ENCODE results near the gene LAMC2. TPM values are rescaled to one million over a fixed set of nuclear protein-coding genes. Genes with fewer than 3 reads are reported as not detected.

LAMC2 gene
- total and polyA plus RNA-seq, 2 of the 13 experiments (the other 11 are each of a cell fraction or from before 2014, with no cell fraction given) = 0.03 TPM; not detected in 1

DNA sequence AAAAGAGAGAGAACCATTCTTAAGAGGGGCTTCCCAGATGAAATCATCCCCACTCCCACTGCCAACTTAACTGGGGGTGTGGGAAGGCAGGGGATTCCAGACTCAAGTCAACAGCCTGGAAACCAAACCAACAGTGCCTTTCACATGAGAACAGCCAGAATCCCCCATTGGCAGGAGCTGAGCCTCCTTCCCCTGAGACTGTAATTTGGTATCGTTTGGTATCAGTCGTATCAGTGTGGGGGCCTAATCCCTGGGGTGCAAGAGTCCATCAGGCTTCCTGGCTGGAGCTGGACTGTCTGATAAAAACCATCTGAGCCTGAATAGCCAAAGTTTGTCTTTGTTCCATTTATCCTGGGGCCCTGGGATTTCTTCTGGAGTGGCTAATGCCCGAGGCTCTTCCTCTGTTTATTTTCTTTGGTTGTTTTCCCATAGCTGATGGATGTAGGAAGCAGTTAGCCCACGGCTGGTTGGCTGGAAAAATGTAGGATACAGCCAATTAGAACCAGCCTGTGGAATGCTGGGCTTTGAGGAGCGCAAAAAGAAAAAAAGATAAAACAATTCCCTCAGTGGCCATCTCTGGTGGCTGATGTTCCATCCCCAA, 84.6 kb downstream of the LAMC2 start:
- ChIA-PET CTCF (ENCODE audit: low intra/inter-chr PET ratio, low total read pairs) (no interaction called here), POLR2A (no interaction called here)
- intact Hi-C loops (cut with micrococcal nuclease; ENCODE audit: unreplicated experiment) = no loop called here
- Histone ChIP-seq H3K4me1 (ENCODE audit: insufficient read depth, low read length) (peaks cover 6% of the 10 kb centered on the region; the same call in 1 of the 2 replicates), H3K4me3 (replicated peaks in 1 of 3; ENCODE audit: insufficient read depth in 1 of 3, low read depth in 2 of 3, low read length in 3 of 3) (no peak overlapping the region), H3K27me3 (ENCODE audit: control insufficient read depth in 1 of 2, insufficient read depth in 2 of 2, low read length in 2 of 2) (peaks cover 2 to 13% of the 10 kb centered on the region in 2 experiments; a peak in 3 of 5 replicates), H4K20me1 (ENCODE audit: insufficient read depth, low read length) (no peaks in the 10 kb centered on the region), H3K27ac (ENCODE audit: extremely low read length, insufficient read depth, low read length) (no peak overlapping the region), H3K36me3 (replicated peaks in 1 of 2; ENCODE audit: control insufficient read depth in 1 of 2, insufficient read depth in 2 of 2, low read length in 2 of 2) (no peaks in the 10 kb centered on the region), H3K9me3 (ENCODE audit: low read length) (no peaks in the 10 kb centered on the region), H3K9ac (ENCODE audit: insufficient read depth, low read depth, low read length) (no peak overlapping the region), H2AFZ (ENCODE audit: low read length) (no peak overlapping the region), H3K79me2 (ENCODE audit: insufficient read depth, low read length) (no peaks in the 10 kb centered on the region), H3K4me2 (ENCODE audit: low read depth, low read length) (no peak overlapping the region)
- no peak for ATAC-seq
- in situ Hi-C loops (cut with HindIII; ENCODE audit: extremely low pct_ligation_motif_present, low pct_unique_long_range_greater_than_20kb) = no loop called here
- 40% methylated on average over 4 of the region's 5 CpGs for WGBS (ENCODE audit: low lambda C conversion rate)
- no peak for TF ChIP-seq BRCA1 (CRISPR knock-in tag; IDR thresholded peaks at IDR 0.05)
- TF ChIP-seq SMARCC2 (IDR thresholded peaks at IDR 0.05) = no peak
- no peak for TF ChIP-seq TGIF2 (CRISPR knock-in tag; IDR thresholded peaks at IDR 0.05)
- TF ChIP-seq DNMT3B (CRISPR knock-in tag; conservative IDR thresholded peaks at IDR 0.05) = no peak
- no peak for TF ChIP-seq CEBPB (IDR thresholded peaks at IDR 0.05; ENCODE audit: borderline replicate concordance, low read depth, low read length)
- no peak for TF ChIP-seq TFE3 (CRISPR knock-in tag; IDR thresholded peaks at IDR 0.05)
- no peak for TF ChIP-seq MTA3 (CRISPR knock-in tag; IDR thresholded peaks at IDR 0.05)
- TF ChIP-seq, protein P1, sequence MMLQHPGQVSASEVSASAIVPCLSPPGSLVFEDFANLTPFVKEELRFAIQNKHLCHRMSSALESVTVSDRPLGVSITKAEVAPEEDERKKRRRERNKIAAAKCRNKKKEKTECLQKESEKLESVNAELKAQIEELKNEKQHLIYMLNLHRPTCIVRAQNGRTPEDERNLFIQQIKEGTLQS (CRISPR knock-in tag; IDR thresholded peaks at IDR 0.05) = no peak
- TF ChIP-seq, protein P2, sequence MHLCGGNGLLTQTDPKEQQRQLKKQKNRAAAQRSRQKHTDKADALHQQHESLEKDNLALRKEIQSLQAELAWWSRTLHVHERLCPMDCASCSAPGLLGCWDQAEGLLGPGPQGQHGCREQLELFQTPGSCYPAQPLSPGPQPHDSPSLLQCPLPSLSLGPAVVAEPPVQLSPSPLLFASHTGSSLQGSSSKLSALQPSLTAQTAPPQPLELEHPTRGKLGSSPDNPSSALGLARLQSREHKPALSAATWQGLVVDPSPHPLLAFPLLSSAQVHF (CRISPR knock-in tag; IDR thresholded peaks at IDR 0.05) = no peak
- no peak for TF ChIP-seq NR1H2 (CRISPR knock-in tag; IDR thresholded peaks at IDR 0.05; ENCODE audit: borderline replicate concordance, low read depth)
- TF ChIP-seq ZNF20 (CRISPR knock-in tag; IDR thresholded peaks at IDR 0.05) = no peak
- DNase-seq (ENCODE audit: low spot score) = no peak
- no peak for FAIRE-seq
- no TSS peak for BruUV-seq (replicated peaks)
